ENCODE data around the gene ETHE1. TPM values are rescaled to one million over a fixed set of nuclear protein-coding genes. Genes with fewer than 3 reads are reported as not detected.
A peak's percentile ranks its signal among the peaks of the same experiment; 100 is the strongest.

The ETHE1 gene
- total RNA-seq, 1 donor from 2014 or later: 16.0 TPM

DNA sequence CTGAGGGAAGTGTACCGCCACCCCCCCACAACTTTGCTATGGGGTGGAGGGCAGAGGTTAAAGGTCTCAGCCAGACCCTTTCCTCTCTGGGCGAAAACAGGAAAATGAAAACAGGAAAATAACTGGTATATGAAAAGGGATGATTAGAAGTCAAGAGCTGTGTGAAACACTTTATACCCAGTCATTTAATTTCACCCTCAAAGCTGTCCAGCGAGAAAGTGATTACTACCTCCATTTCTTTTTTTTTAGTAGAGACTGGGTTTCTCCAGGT lies 21.9 kb downstream of the ETHE1 start:
- Mint-ChIP-seq H3K36me3 (ENCODE audit: unreplicated experiment) (no peaks in the 10 kb centered on the region), H3K4me3 (ENCODE audit: unreplicated experiment) (peak overlapping the region; percentile 3), H3K27me3 (ENCODE audit: unreplicated experiment) (peaks cover 10% of the 10 kb centered on the region), H3K4me1 (ENCODE audit: low read depth, unreplicated experiment) (peaks cover 2% of the 10 kb centered on the region), H3K9me3 (ENCODE audit: unreplicated experiment) (peaks cover 4% of the 10 kb centered on the region), H3K27ac (ENCODE audit: unreplicated experiment) (no peak overlapping the region)
- TF ChIP-seq, protein P1, sequence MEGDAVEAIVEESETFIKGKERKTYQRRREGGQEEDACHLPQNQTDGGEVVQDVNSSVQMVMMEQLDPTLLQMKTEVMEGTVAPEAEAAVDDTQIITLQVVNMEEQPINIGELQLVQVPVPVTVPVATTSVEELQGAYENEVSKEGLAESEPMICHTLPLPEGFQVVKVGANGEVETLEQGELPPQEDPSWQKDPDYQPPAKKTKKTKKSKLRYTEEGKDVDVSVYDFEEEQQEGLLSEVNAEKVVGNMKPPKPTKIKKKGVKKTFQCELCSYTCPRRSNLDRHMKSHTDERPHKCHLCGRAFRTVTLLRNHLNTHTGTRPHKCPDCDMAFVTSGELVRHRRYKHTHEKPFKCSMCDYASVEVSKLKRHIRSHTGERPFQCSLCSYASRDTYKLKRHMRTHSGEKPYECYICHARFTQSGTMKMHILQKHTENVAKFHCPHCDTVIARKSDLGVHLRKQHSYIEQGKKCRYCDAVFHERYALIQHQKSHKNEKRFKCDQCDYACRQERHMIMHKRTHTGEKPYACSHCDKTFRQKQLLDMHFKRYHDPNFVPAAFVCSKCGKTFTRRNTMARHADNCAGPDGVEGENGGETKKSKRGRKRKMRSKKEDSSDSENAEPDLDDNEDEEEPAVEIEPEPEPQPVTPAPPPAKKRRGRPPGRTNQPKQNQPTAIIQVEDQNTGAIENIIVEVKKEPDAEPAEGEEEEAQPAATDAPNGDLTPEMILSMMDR (IDR thresholded peaks at IDR 0.05; ENCODE audit: partially characterized antibody, unreplicated experiment): no peak
- DNase-seq: no peak

DNA sequence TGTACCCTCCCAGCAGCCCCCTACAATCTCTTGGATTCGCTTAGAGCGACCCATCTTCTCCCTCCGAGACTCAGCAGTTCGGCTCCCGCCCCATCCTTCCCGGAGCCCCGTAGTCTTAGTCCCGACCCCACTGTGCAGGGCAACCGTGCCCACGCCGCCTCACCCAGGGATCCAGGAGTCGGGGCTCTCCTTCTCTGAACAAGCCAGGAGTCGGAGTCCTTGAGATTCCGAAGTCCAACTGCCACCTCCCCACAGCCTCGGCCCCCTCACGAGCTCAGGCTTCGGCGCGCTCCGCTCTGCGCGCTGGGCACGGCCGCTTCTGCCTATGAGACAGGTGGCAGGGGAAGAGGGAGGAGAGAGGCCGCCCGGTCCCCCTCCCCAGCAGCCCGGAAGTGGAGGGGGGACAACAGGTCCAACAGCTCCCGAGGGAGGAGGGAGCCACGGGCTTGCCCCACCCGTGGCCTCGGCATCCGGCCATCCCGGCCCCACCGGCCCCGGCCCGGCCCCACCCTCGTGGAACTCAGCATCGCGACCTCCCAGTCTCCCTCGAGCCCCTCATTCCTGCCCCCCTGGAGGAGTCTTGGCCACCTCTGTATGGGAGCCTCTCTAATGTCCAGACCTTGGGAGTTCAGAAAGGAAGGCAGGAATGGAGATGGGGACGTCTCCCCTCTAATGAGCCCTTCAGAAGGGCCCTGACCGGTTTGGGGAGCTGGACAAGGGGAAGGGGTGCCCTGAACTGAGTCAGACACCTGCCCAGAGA lies 22.4 kb downstream of the ETHE1 start, which contains the start of gene PHLDB3:
TSS of gene PHLDB3 (minus strand) at position 321 of the 760 bp plus-strand sequence. CDS start 628 bp downstream, outside the sequence.
- H3K27ac Mint-ChIP-seq (ENCODE audit: unreplicated experiment): no peak within 1 kb of the TSS
- peaks cover 4% of the 10 kb centered on the region for H3K9me3 Mint-ChIP-seq (ENCODE audit: unreplicated experiment)
- peaks cover 10% of the 10 kb centered on the region for H3K27me3 Mint-ChIP-seq (ENCODE audit: unreplicated experiment)
- H3K4me1 Mint-ChIP-seq (ENCODE audit: low read depth, unreplicated experiment): peaks cover 2% of the 10 kb centered on the region
- TF ChIP-seq, protein P1 (IDR thresholded peaks at IDR 0.05; ENCODE audit: partially characterized antibody, unreplicated experiment): peak; percentile 59
- peak within 1 kb of the TSS; percentile 91 for H3K4me3 Mint-ChIP-seq (ENCODE audit: unreplicated experiment)
- DNase-seq: peak; percentile 43
- H3K36me3 Mint-ChIP-seq (ENCODE audit: unreplicated experiment): no peaks in the 10 kb centered on the region

DNA sequence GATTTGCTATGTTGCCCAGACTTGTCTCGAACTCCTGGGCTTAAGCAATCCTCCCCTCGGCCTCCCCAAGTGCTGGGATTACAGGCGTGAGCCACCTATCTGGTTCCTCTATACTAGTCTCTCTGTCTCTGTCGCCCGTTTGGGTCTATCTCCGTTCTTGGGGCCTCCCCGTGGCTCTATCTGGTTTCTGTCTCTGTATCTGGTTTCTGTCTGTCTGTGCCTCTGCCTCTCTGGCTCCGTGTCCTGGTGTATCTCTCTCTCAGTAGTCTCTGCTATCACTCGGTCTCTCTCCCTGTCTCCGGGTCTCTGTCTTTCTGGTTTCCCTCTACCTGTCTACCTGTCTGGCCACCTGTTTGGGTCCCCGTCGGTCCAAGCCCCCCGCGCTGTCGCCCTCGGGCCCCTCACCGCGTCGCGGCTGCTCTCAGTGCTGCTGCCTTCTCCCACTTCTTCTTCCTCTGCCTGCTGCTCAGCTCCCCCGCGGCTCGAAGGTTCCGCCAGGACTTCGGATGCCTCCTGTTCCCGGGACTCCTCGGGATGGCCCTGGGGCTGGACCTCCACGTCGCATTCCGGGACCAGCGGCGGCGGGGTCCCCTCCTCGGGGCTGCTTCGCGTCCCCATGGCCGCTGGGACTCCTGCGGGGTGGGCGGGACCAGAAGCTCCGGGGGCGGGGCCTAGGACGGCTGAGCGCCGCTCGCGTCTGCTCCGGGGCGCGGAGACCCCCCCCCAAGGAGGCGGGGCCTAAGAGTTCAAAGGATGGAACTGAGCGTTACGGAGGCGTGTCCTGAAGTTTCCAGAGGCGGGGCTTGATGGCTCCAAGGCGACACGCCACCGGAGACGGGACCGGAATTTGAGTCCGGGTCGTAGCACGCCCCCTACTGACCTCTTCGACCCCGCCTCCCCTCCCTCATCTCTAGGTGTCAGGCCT lies 23.2 kb downstream of the ETHE1 start:
- Mint-ChIP-seq H3K27me3 (ENCODE audit: unreplicated experiment) (peaks cover 8% of the 10 kb centered on the region), H3K9me3 (ENCODE audit: unreplicated experiment) (peaks cover 4% of the 10 kb centered on the region), H3K36me3 (ENCODE audit: unreplicated experiment) (peaks cover under 1% of the 10 kb centered on the region), H3K4me3 (ENCODE audit: unreplicated experiment) (peak overlapping the region; percentile 91), H3K4me1 (ENCODE audit: low read depth, unreplicated experiment) (peaks cover 2% of the 10 kb centered on the region), H3K27ac (ENCODE audit: unreplicated experiment) (no peak overlapping the region)
- peak; percentile 94 for DNase-seq
- TF ChIP-seq, protein P1 (IDR thresholded peaks at IDR 0.05; ENCODE audit: partially characterized antibody, unreplicated experiment): no peak

DNA sequence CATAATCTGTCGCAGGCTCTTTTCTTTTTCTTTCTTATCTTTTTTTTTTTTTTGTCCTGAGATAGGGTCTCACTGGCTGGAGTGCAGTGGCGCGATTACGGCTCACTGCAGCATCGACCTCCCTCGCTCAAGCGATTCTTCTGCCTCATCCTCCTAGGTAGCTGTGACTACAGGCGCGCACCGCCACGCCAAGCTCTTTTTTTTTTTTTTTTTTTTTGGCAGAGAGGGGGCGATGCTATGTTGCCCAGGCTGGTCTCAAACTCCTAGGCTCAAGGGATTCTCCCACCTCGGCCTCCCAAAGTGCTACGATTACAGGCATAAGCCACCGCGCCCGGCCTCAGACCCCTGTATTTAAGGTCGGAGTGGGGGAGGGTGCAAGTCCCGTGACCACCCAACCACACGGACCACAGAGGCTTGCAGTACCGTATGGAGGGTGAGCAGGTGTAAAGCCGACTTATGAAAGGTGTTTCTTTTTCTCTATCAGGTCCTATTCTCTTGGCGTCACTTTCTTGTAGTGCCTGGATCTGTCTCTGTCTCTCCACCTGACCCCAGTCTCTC lies 24.5 kb downstream of the ETHE1 start:
- Mint-ChIP-seq H3K36me3 (ENCODE audit: unreplicated experiment) (peaks cover 6% of the 10 kb centered on the region), H3K9me3 (ENCODE audit: unreplicated experiment) (peaks cover 4% of the 10 kb centered on the region), H3K4me3 (ENCODE audit: unreplicated experiment) (peak overlapping the region; percentile 35), H3K4me1 (ENCODE audit: low read depth, unreplicated experiment) (peaks cover 2% of the 10 kb centered on the region), H3K27ac (ENCODE audit: unreplicated experiment) (no peak overlapping the region), H3K27me3 (ENCODE audit: unreplicated experiment) (peaks cover 16% of the 10 kb centered on the region)
- no peak for DNase-seq
- TF ChIP-seq, protein P1 (IDR thresholded peaks at IDR 0.05; ENCODE audit: partially characterized antibody, unreplicated experiment): no peak

Measured in glutamatergic neuron (in vitro differentiated cells).